RWPE1 (cell line): Measurements from ENCODE around the gene MICALL1.

Experiments used
- CTCF ChIA-PET: fragments of 350-600 bp; sonication (Branson Sonifier 250); formaldehyde crosslinking; extraction: SDS; loops from one replicate; lab custom pipeline; 2021; lab: Yijun Ruan, JAX
- POLR2A ChIA-PET: fragments of 400-600 bp; formaldehyde crosslinking; extraction: SDS; loops from one replicate; lab custom pipeline; 2020; ENCODE audit warnings: antibody characterized with exemption; ENCODE audit not compliant: low non-redundant PET; lab: Yijun Ruan, JAX
- DNase-seq: peaks from one replicate; pipeline ENCODE4 v3.0.0; 2012; ENCODE audit warnings: low spot score
- H3K27ac ChIP-seq: fragments of 450-650 bp; 2 replicates; pipeline ENCODE4 v1.5.1; 2017
- CTCF ChIP-seq: fragments of 450-650 bp; conservative IDR thresholded peaks from 2 replicates; pipeline ENCODE4 v1.5.1; 2017; ENCODE audit warnings: low read depth, mild to moderate bottlenecking

The MICALL1 gene

DNA sequence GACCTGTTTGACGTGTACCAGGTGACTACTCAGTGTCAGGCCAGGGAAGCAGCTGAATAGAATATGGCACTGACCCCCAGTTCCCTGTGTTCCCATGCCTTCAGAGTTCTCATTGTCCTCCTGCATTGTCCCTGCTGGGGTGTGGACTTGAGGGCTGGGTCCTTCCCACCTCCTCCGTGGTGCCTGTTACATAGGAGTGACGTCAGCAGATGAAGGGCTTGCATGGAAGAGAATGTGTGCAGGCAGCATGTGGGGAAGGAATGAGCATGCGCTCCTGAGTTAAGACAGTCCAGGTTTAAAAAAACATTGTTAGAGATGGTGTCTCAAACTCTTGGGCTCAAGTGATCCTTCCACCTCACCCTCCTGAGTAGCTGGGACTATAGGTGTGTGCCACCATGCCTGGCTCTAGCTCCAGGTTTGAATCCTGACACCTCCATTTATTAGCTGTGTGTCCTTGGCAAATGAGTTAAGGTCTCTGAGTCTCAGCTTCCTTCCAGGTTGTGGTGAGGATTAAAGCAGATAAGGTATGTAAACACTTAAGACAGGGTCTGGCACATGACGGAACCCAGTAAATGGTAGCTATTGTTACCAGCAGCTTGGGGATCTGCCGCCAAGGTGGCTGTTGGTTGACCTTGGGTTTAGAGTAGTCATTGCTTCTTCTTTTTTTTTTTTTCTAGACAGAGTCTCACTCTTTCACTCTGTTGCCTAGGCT is 85.8 kb downstream of the MICALL1 start:
- ChIA-PET POLR2A (no interaction called here), CTCF (no interaction called here)
- no peak for TF ChIP-seq CTCF
- DNase-seq: no peak
- H3K27ac ChIP-seq: no peak overlapping the region
